HG02798 (cell line): ENCODE results near the gene SLC35E3.

ENCODE experiments used
- ATAC-seq: cut with Tn5 transposase; IDR thresholded peaks from one replicate; pipeline ENCODE4 v1.9.1; 2021; ENCODE audit warnings: mild to moderate bottlenecking; ENCODE audit not compliant: unreplicated experiment, poor library complexity

Gene SLC35E3

DNA sequence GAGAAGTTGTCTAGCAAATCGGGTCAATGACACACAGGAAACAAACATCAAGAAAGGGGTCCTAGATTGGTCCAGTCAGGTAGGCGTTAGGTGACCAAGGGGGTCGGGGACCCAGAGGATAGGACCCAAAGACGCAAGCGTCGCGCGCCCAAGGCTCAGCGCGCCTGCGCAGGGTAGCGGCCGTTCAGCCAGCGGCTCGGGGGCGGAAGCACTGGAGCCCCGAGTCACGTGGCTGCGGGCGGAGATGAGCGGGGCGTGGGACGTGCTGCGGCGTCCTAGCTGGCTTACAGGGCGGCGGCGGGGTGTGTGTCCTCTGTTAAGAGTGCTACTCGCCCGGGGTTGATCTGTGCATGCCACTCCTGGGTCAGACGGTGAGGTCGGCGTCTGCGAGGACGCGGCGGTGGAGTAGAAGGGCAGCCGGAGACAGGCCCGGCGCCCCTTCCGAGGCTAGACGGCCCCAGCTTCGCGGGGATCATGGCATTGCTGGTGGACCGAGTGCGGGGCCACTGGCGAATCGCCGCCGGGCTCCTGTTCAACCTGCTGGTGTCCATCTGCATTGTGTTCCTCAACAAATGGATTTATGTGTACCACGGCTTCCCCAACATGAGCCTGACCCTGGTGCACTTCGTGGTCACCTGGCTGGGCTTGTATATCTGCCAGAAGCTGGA is at the start of gene SLC35E3:
SLC35E3 (plus strand) TSS at position 273 of the 668 bp plus-strand sequence; CDS start at position 475, 202 bp downstream.
- ATAC-seq, result peak; percentile 98

DNA sequence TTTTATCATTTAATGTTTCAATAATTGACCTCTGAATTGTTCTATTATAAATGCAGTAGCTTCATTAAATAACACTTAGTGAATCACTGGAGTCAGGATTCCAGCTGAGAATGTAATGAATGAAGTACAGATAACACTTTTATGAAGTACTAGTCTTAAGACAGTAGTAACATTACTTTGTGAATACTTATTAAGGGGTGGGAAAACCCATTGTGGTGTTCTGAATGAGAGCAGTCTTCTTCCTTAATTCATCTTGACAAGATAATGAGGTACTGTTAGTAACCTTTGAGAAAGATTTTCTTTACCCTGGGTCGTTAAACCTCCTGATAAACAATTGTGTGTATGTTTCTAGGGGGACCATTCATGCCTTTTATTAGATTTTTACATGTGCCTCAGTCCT is 46.5 kb upstream of the SLC35E3 start:
- ATAC-seq, result no peak

- no peak for ATAC-seq
Measured at GRCh38 chr12:68727776-68728175, 18.2 kb upstream of the SLC35E3 start.

DNA sequence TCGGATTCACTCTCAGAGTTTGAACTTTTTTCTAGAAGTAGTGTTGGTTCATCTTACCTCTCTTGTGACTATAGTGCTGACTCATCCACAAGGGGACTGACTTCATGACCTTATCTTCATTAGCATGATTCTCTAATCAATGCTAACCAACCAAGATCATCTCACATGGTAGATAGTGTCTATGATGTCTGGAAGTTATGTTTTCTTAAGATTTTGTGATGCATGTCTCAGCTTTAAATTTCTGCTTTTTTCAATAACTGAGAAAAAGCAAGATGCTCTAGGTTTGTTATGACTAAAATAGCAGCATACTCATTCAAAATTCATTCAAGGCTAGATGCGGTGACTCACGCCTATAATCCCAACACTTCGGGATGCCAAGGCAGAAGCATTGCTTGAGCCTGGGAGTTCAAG is 12.3 kb upstream of the SLC35E3 start:
- ATAC-seq, result no peak

- no peak for ATAC-seq
Measured at GRCh38 chr12:68739891-68740290, 6.1 kb upstream of the SLC35E3 start.

GRCh38 chr12:68743356-68743755 is 2.6 kb upstream of the SLC35E3 start:
- no peak for ATAC-seq

DNA sequence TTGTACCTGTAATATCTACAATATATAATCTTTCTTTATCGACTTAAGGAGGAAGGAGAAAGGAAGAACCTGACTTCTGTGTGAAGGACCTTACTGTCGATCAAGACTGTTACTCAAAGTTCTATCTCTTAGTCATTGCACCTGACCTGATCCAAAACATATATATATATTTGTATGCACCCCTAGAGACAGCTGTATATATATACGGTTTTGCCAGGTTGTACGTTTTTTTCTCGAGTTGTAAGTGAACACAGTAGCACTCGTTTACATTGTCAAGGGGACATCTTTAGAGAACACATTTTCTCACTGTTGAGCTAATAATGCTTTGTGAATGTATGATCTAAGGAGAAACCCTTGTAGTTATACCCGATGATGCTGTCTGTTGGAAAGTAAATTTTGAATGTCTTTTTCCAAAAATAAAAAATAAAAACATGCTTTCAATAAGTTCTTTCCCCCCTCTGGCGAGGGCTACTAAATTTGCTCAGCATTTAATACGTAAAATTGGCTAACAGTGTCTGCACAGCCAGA is 536 bp upstream of the SLC35E3 start:
- ATAC-seq, result peak; percentile 3

DNA sequence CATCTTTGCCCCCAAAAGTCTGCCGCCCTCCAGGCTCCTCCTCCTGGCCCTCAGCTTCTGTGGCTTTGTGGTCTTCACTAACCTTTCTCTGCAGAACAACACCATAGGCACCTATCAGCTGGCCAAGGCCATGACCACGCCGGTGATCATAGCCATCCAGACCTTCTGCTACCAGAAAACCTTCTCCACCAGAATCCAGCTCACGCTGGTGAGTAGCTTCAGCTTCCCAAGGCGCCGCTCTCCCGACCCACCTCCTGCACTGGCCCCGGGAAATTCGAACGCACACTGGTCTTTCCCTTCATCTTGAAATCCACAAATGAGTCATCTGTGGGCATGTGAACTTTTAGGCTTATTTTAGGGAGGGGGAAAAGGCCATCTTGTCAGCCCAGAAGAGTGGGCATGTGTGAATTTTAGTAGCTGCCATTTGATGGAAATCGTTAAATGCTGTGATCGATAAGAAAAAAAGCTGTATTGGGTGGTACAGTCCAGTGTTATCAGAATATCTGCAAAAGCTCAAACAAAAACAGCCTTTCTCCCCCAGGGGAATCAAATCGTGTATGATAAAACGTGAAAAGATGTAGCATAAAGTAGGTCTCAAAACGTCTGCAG is 700 bp downstream of the SLC35E3 start:
- peak; percentile 36 for ATAC-seq

- no peak for ATAC-seq
Measured at GRCh38 chr12:68749443-68749842, 3.5 kb downstream of the SLC35E3 start.

- ATAC-seq, result no peak
Measured at GRCh38 chr12:68749861-68750260, 3.9 kb downstream of the SLC35E3 start.

DNA sequence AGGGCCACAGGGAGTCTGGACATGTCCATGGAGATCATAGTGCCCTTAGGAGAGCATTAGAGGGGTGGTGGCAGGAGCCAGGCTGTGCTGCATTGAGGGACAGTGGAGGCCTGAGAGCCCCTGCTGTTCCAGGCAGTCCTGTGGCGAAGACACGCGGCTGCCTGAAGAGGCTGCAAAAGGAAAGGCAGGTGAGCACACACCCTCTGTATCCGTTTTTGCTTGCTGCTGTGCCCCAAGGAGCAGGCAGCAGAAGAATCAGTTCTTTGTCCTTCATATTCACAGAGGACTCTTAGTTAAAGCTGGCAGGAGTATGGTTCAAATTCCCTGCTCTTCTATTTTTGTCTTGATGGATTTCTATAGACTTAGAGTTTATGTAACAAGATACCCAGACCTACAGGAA is 4.5 kb downstream of the SLC35E3 start:
- no peak for ATAC-seq

- no peak for ATAC-seq
Measured at GRCh38 chr12:68755536-68756243, 9.7 kb downstream of the SLC35E3 start.

- no peak for ATAC-seq
Measured at GRCh38 chr12:68759852-68760251, 13.9 kb downstream of the SLC35E3 start.

DNA sequence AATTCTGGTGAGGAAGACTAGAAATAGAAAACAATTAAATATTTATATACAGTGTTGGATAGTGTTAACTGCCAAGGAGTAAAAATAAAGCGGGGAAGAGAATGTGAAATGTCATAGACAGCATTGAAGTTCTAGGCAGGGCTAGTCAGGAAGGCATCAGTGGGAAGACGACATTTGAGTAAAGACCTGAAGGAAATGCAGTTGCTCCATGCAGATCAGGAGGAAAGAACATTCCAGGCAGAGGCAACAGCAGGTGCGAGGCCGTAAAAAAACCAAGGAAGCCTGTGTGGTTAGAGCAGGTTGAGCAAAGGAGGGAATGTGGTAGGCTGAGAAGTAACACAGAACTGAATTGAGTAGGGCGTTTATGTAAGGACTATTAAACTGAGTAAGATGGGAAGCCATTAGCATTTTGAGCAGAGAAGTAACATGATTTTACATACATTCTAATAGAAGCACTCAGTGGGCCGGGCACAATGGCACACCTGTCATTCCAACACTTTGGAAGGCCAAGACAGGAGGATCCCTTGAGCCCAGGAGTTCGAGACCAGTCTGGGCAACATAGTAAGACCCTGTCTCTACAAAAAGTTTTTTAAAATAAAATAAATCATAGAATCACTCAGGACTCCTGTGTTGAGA is 14.9 kb downstream of the SLC35E3 start:
- ATAC-seq, result no peak

GRCh38 chr12:68761442-68761812 is 15.5 kb downstream of the SLC35E3 start:
- no peak for ATAC-seq

DNA sequence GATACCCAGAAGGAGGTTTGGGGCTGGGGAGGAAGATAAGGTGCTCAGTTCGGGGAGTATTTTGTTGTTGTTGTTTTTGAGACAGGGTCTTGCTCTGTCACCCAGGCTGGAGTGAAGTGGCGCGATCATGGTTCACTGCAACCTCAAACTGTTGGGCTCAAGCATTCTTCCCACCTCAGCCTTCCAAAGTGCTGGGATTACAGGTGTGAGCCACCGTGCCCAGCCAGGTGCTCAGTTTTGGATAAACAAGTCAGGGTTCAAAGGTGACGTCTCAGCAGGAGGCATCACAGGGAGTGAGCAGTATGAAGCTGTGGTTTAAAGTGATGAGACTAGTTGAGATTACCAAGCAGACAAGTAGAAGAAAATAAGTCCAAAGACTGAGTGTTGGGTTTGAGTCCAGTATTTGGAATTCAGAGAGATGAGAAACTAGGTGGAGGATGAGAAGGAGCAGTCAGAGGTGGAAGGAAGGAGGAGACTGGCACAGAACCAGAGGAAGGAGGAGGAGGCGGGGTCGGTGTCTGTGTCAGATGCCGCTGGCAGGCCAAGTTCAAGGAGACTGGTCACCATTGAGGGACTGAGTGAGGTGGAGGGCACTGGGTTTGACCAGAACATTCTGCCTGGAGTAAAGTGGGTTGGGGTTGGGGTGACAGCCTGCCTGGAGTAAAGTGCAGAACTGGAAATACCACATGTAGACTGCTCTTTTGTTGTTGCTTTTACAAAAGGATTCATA is 16.1 kb downstream of the SLC35E3 start:
- ATAC-seq, result no peak

DNA sequence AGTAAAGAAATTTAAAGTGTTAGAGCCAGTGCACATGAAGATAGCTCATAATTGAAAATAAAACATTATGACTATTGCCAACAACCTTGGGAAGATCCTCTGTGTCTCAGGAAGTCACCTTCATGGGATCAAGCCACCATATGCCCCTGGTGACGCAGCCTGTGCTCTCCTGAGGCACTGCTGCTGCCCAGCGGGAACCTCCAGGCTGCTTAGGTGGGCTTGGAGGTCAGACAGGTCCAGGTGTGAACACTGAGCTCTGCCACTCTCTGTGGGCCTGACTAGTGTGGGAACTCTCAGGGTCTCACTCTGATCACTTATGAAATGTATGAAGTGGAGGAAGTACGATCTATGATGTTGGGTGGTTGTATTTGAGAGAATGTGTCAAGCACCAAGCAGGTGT is 16.7 kb downstream of the SLC35E3 start:
- no peak for ATAC-seq

DNA sequence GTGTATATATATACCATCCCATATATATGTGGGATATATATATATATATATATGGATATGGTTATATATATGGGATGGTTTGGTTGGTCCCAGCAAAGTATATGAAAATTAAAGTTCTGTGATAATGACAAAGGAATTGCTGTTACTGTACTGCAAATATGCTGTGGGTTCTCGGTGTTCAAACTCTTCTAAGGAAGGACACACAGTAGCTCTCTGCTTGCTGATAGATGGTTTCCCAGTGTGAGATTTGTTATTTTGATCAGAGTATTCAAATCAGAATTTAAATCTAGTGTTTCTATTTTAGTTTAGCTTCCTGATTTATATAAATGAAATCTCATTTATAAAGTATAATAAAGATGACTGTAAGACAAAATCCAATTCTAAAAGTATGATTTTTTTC is 19.7 kb downstream of the SLC35E3 start:
- no peak for ATAC-seq

DNA sequence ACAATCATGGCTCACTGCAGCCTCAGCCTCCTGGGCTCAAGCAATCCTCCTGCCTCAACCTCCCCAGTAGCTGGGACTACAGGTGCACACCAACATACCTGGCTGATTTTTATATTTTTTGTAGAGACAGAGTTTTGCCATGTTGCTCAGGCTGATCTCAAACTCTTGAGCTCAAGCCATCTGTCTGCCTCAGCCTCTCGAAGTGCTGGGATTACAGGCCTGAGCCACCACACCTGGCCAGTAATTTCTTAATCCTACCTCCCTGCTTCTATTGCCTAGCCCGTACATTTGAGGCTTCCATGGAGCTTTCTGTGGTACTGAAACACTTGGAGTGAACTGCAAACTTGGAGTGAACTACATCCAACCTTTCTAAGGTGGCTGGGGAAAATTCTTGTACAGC is 20.7 kb downstream of the SLC35E3 start:
- no peak for ATAC-seq

- ATAC-seq, result no peak
Measured at GRCh38 chr12:68767191-68767590, 21.2 kb downstream of the SLC35E3 start.
